ENCODE data around the gene IQGAP1. TPM values are rescaled to one million over a fixed set of nuclear protein-coding genes. Genes with fewer than 3 reads are reported as not detected.

IQGAP1 gene
- total RNA-seq, 1 experiment from 2014 or later: 113 TPM

DNA sequence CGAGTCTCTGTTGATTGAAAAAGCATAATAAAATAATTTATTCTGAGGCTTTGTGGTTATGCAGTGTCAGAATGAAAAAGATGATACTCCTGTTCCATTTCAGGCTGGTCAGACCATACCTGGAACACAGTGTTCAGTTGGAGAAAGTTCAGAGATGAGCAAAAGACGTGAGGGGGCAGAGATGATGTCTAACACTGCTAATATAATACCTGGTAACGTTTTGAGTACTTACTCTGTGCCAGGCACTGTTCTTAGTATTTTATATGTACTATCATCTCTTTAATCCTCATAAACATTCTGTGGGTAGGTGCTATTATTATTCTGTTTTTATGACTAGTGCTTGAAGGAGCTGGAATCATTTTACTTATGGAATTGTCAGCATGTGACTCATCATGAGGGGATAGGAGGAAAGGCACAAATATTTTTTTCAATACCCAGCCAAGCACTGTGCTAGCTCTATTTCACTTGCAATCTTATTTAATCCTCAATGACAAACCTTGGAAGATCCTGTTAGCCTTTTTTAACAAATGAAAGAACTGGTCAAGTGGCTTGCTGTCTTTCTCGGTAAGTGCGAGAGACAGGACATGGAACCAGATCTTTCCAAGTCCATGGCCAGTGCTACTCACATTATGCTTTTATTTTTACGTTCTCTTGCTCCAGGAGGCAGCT is 31.8 kb downstream of the IQGAP1 start (continued):
- no peak for TF ChIP-seq POLR2A (IDR thresholded peaks at IDR 0.05; ENCODE audit: borderline replicate concordance, extremely low read depth, insufficient read depth, insufficient read length)
- no peak; the same call in 1 of the 2 replicates for TF ChIP-seq SRF (IDR thresholded peaks at IDR 0.05; ENCODE audit: low read depth)
- no peak for TF ChIP-seq SIN3A (IDR thresholded peaks at IDR 0.05; ENCODE audit: low read depth)
- TF ChIP-seq ELF1 (IDR thresholded peaks at IDR 0.05; ENCODE audit: borderline replicate concordance, low read depth): no peak
- TF ChIP-seq RAD21 (IDR thresholded peaks at IDR 0.05; ENCODE audit: low read depth): no peak

GRCh38 chr15:90420451-90420850 is 32.4 kb downstream of the IQGAP1 start:
- DNase-seq (ENCODE audit: low read depth, low spot score): no peak
- Histone ChIP-seq H2AFZ (ENCODE audit: low read depth, low read length, poor library complexity, severe bottlenecking) (no peak overlapping the region), H3K27ac (ENCODE audit: low read depth, low read length) (peak overlapping the region; percentile 77), H3K27me3 (ENCODE audit: insufficient read depth, low read length) (no peaks in the 10 kb centered on the region), H3K4me1 (ENCODE audit: control insufficient read depth in 1 of 2, insufficient read depth in 2 of 2, low read length in 2 of 2) (peaks cover 45 to 48% of the 10 kb centered on the region in 2 experiments), H3K9me2 (ENCODE audit: insufficient read depth) (no peaks in the 10 kb centered on the region), H3K36me3 (ENCODE audit: control insufficient read depth in 1 of 2, insufficient read depth in 2 of 2, low read length in 2 of 2) (no peaks in the 10 kb centered on the region), H3K9ac (ENCODE audit: low read length) (peak overlapping the region; percentile 46), H4K20me1 (ENCODE audit: insufficient read depth) (no peaks in the 10 kb centered on the region), H3K9me3 (ENCODE audit: control insufficient read depth in 1 of 2, insufficient read depth in 1 of 2, low read depth in 1 of 2, low read length in 2 of 2) (no peaks in the 10 kb centered on the region), H3K79me2 (ENCODE audit: insufficient read depth, low read length) (peaks cover 81% of the 10 kb centered on the region), H3K4me3 (replicated peaks in 1 of 2; ENCODE audit: low read depth in 1 of 2, low read length in 2 of 2) (peak overlapping the region in 1 of 2 experiments; percentile 41; a peak in 2 of 4 replicates), H3K4me2 (ENCODE audit: low read length) (peak overlapping the region; percentile 72)
- TF ChIP-seq, protein P1, sequence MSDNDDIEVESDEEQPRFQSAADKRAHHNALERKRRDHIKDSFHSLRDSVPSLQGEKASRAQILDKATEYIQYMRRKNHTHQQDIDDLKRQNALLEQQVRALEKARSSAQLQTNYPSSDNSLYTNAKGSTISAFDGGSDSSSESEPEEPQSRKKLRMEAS (IDR thresholded peaks at IDR 0.05): no peak
- TF ChIP-seq CBX3 (IDR thresholded peaks at IDR 0.05; ENCODE audit: low read depth): no peak
- TF ChIP-seq EZH2 (IDR thresholded peaks at IDR 0.05): no peak
- TF ChIP-seq, protein P2, sequence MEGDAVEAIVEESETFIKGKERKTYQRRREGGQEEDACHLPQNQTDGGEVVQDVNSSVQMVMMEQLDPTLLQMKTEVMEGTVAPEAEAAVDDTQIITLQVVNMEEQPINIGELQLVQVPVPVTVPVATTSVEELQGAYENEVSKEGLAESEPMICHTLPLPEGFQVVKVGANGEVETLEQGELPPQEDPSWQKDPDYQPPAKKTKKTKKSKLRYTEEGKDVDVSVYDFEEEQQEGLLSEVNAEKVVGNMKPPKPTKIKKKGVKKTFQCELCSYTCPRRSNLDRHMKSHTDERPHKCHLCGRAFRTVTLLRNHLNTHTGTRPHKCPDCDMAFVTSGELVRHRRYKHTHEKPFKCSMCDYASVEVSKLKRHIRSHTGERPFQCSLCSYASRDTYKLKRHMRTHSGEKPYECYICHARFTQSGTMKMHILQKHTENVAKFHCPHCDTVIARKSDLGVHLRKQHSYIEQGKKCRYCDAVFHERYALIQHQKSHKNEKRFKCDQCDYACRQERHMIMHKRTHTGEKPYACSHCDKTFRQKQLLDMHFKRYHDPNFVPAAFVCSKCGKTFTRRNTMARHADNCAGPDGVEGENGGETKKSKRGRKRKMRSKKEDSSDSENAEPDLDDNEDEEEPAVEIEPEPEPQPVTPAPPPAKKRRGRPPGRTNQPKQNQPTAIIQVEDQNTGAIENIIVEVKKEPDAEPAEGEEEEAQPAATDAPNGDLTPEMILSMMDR (IDR thresholded peaks at IDR 0.05 in 2 of 3, conservative IDR thresholded peaks at IDR 0.05 in 1 of 3; ENCODE audit: borderline replicate concordance in 1 of 3, insufficient read depth in 1 of 3, low read depth in 2 of 3, low read length in 2 of 3): no peak
- TF ChIP-seq EZH2phosphoT487 (IDR thresholded peaks at IDR 0.05; ENCODE audit: borderline replicate concordance): no peak
- TF ChIP-seq, protein P3, sequence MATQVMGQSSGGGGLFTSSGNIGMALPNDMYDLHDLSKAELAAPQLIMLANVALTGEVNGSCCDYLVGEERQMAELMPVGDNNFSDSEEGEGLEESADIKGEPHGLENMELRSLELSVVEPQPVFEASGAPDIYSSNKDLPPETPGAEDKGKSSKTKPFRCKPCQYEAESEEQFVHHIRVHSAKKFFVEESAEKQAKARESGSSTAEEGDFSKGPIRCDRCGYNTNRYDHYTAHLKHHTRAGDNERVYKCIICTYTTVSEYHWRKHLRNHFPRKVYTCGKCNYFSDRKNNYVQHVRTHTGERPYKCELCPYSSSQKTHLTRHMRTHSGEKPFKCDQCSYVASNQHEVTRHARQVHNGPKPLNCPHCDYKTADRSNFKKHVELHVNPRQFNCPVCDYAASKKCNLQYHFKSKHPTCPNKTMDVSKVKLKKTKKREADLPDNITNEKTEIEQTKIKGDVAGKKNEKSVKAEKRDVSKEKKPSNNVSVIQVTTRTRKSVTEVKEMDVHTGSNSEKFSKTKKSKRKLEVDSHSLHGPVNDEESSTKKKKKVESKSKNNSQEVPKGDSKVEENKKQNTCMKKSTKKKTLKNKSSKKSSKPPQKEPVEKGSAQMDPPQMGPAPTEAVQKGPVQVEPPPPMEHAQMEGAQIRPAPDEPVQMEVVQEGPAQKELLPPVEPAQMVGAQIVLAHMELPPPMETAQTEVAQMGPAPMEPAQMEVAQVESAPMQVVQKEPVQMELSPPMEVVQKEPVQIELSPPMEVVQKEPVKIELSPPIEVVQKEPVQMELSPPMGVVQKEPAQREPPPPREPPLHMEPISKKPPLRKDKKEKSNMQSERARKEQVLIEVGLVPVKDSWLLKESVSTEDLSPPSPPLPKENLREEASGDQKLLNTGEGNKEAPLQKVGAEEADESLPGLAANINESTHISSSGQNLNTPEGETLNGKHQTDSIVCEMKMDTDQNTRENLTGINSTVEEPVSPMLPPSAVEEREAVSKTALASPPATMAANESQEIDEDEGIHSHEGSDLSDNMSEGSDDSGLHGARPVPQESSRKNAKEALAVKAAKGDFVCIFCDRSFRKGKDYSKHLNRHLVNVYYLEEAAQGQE (IDR thresholded peaks at IDR 0.05; ENCODE audit: low read depth): no peak
- no peak for TF ChIP-seq FOSL1 (IDR thresholded peaks at IDR 0.05; ENCODE audit: low read depth)
- no peak for TF ChIP-seq ZNF274 (IDR thresholded peaks at IDR 0.05; ENCODE audit: low read depth, low read length)
- TF ChIP-seq, protein P4, sequence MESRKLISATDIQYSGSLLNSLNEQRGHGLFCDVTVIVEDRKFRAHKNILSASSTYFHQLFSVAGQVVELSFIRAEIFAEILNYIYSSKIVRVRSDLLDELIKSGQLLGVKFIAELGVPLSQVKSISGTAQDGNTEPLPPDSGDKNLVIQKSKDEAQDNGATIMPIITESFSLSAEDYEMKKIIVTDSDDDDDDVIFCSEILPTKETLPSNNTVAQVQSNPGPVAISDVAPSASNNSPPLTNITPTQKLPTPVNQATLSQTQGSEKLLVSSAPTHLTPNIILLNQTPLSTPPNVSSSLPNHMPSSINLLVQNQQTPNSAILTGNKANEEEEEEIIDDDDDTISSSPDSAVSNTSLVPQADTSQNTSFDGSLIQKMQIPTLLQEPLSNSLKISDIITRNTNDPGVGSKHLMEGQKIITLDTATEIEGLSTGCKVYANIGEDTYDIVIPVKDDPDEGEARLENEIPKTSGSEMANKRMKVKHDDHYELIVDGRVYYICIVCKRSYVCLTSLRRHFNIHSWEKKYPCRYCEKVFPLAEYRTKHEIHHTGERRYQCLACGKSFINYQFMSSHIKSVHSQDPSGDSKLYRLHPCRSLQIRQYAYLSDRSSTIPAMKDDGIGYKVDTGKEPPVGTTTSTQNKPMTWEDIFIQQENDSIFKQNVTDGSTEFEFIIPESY (IDR thresholded peaks at IDR 0.05; ENCODE audit: extremely low read depth, insufficient replicate concordance, low read length): no peak
- 0 out of 2 replicates have a peak, but pooled peaks have one; percentile 7 for ATAC-seq
- intact Hi-C loops (cut with micrococcal nuclease): loop anchor here (5.0 kb wide), 1 partner anchor 57 kb away; no protein-coding TSS in a partner anchor
- POLR2A ChIA-PET: interaction anchor here (1.6 kb wide), 1 partner anchor 33 kb away, joined by 8 read pairs; the partner anchor contains the start of gene IQGAP1
- BruUV-seq (replicated peaks): no TSS peak
- CTCF ChIA-PET: interaction anchor here (1.0 kb wide), 1 partner anchor 277 kb away, joined by 3 read pairs; no protein-coding TSS in a partner anchor
- RAD21 ChIA-PET (ENCODE audit: low non-redundant PET in 1 of 2, low total read pairs in 2 of 2, uncharacterized antibody in 2 of 2, unreplicated experiment in 2 of 2): no interaction called here
